Measurements from ENCODE around the gene PHKG1. TPM values are rescaled to one million over a fixed set of nuclear protein-coding genes. Genes with fewer than 3 reads are reported as not detected.

The PHKG1 gene
- total and polyA plus RNA-seq, 2 donors (not counting 1 experiment from before 2014, with no cell fraction given) = 0.23 to 1.3 TPM

DNA sequence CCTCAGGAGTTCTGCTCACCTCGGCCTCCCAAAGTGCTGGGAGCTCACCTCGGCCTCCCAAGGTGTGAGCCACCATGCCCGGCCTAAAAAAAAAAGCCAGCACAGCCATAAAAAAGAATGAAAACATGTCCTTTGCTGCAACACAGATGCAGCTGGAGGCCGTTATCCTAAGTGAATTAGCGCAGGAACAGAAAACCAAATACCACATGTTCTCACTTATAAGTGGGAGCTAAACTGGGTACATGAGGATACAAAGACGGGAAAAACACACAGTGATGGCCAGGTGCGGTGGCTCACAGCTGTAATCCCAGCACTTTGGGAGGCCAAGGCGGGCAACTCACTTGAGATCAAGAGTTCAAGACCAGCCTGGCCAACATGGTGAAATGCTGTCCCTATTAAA is 62.4 kb downstream of the PHKG1 start:
- no peak overlapping the region for H3K4me2 ChIP-seq (ENCODE audit: extremely low read depth, insufficient read depth, low read length)
- TF ChIP-seq EZH2 (IDR thresholded peaks at IDR 0.05; ENCODE audit: low read length, missing control alignments) (no peak), CTCF (conservative IDR thresholded peaks at IDR 0.05 in 1 of 2, IDR thresholded peaks at IDR 0.05 in 1 of 2; ENCODE audit: low read depth in 1 of 2, low read length in 2 of 2) (no peak)
- no peak overlapping the region for H3K27ac ChIP-seq (ENCODE audit: insufficient read depth, low read length)
- no peaks in the 10 kb centered on the region for H4K20me1 ChIP-seq (ENCODE audit: control insufficient read depth, extremely low read depth, insufficient read depth, low read length)
- H3K4me3 ChIP-seq (replicated peaks in 1 of 4; ENCODE audit: control extremely low read depth in 1 of 4, insufficient read depth in 1 of 4, low read depth in 3 of 4, low read length in 4 of 4) = no peak overlapping the region
- no peak for DNase-seq (ENCODE audit: low read depth in 2 of 2)
- no peaks in the 10 kb centered on the region for H3K36me3 ChIP-seq (ENCODE audit: control insufficient read depth, insufficient read depth, low read length)
- H3K27me3 ChIP-seq (ENCODE audit: control insufficient read depth, insufficient read depth, low read length) = no peaks in the 10 kb centered on the region
- no peaks in the 10 kb centered on the region for H3K79me2 ChIP-seq (ENCODE audit: control insufficient read depth, insufficient read depth, low read length)
- no peak overlapping the region for H2AFZ ChIP-seq (ENCODE audit: low read length)
- H3K9me3 ChIP-seq (ENCODE audit: control insufficient read depth, insufficient read depth, low read depth, low read length) = no peaks in the 10 kb centered on the region
- no peak overlapping the region for H3K9ac ChIP-seq (ENCODE audit: insufficient read depth, low read length)
- no peaks in the 10 kb centered on the region for H3K4me1 ChIP-seq (ENCODE audit: control insufficient read depth, extremely low read depth, insufficient read depth, low read length)

Other genes with a start within 250 kb of the PHKG1 start
- gene SEPTIN14, start 230.2 kb downstream of the PHKG1 start, total RNA-seq = not detected in 2 replicates
- gene SEPTIN14, start 230.2 kb downstream of the PHKG1 start, polyA plus RNA-seq = not detected in 2 replicates
- 2.8 and 3.0 TPM in 2 replicates for gene ZNF713, start 205.5 kb downstream of the PHKG1 start, total RNA-seq
- gene ZNF713, start 205.5 kb downstream of the PHKG1 start, polyA plus RNA-seq = 1.4 and 1.5 TPM in 2 replicates
- 17.5 and 20.8 TPM in 2 replicates for gene MRPS17, start 141.1 kb downstream of the PHKG1 start, total RNA-seq
- gene MRPS17, start 141.1 kb downstream of the PHKG1 start, polyA plus RNA-seq = 14.6 and 19.4 TPM in 2 replicates
- gene NIPSNAP2, start 128.4 kb downstream of the PHKG1 start, total RNA-seq = 32.4 and 42.4 TPM in 2 replicates
- 58.6 and 65.0 TPM in 2 replicates for gene NIPSNAP2, start 128.4 kb downstream of the PHKG1 start, polyA plus RNA-seq
- 61.1 and 74.3 TPM in 2 replicates for gene PSPH, start 41.5 kb downstream of the PHKG1 start, total RNA-seq
- gene PSPH, start 41.5 kb downstream of the PHKG1 start, polyA plus RNA-seq = 14.4 and 19.9 TPM in 2 replicates
- 158 and 168 TPM in 2 replicates for gene CCT6A, start 41.2 kb downstream of the PHKG1 start, total RNA-seq
- gene CCT6A, start 41.2 kb downstream of the PHKG1 start, polyA plus RNA-seq = 172 and 266 TPM in 2 replicates
- 199 and 229 TPM in 2 replicates for gene SUMF2, start 28.7 kb downstream of the PHKG1 start, total RNA-seq
- gene SUMF2, start 28.7 kb downstream of the PHKG1 start, polyA plus RNA-seq = 118 and 163 TPM in 2 replicates
- gene CHCHD2, start 13.5 kb upstream of the PHKG1 start, total RNA-seq = 224 and 338 TPM in 2 replicates
- 232 and 313 TPM in 2 replicates for gene CHCHD2, start 13.5 kb upstream of the PHKG1 start, polyA plus RNA-seq
- not detected in 2 replicates for gene NUPR2, start 23.5 kb upstream of the PHKG1 start, total RNA-seq
- gene NUPR2, start 23.5 kb upstream of the PHKG1 start, polyA plus RNA-seq = not detected in 2 replicates

Data from fibroblast of lung (primary cell).